GM23338 (cell line): ENCODE measurements around the gene FMN1. TPM values are rescaled to one million over a fixed set of nuclear protein-coding genes. Genes with fewer than 3 reads are reported as not detected.

Experiments used
- ATAC-seq: fragments of 200-7000 bp; cut with Tn5 transposase; 3 replicates; pipeline ENCODE4 v1.9.1; 2020
- DNase-seq: peaks from one replicate; pipeline ENCODE4 v3.0.0-alpha.2; 2015; ENCODE audit warnings: low spot score
- H2AFZ ChIP-seq: fragments of 200-600 bp; sonication (generic); 2 replicates; pipeline ENCODE4 v1.8.0; 2016; ENCODE audit warnings: antibody characterized with exemption, mild to moderate bottlenecking, moderate library complexity
- H3F3A ChIP-seq: fragments of 200-600 bp; sonication (generic); replicated peaks from 2 replicates; pipeline ENCODE4 v1.8.0; 2017; ENCODE audit warnings: antibody characterized with exemption, mixed run types, low read depth
- H3K27ac ChIP-seq: fragments of 200-600 bp; sonication (generic); 2 replicates; pipeline ENCODE4 v1.6.1; 2016; ENCODE audit warnings: low read depth
- H3K27me3 ChIP-seq: fragments of 200-600 bp; sonication (generic); 2 replicates; pipeline ENCODE4 v1.8.0; 2016; ENCODE audit warnings: mild to moderate bottlenecking, mixed run types, moderate library complexity; ENCODE audit not compliant: insufficient read depth
- H3K36me3 ChIP-seq: fragments of 200-600 bp; sonication (generic); 2 replicates; pipeline ENCODE4 v1.8.0; 2016; ENCODE audit warnings: mild to moderate bottlenecking; ENCODE audit not compliant: insufficient read depth
- H3K4me1 ChIP-seq: fragments of 200-600 bp; sonication (generic); 2 replicates; pipeline ENCODE4 v1.8.0; 2016; ENCODE audit warnings: mild to moderate bottlenecking, moderate library complexity; ENCODE audit not compliant: insufficient read depth
- H3K4me2 ChIP-seq: fragments of 200-600 bp; sonication (generic); 2 replicates; pipeline ENCODE4 v1.7.1; 2017; ENCODE audit warnings: mixed run types
- H3K4me3 ChIP-seq: fragments of 200-600 bp; sonication (generic); 2 replicates; pipeline ENCODE4 v1.6.1; 2016; ENCODE audit warnings: mixed run types
- H3K79me2 ChIP-seq: fragments of 200-600 bp; sonication (generic); replicated peaks from 2 replicates; pipeline ENCODE4 v1.8.0; 2017; ENCODE audit warnings: mild to moderate bottlenecking; ENCODE audit not compliant: insufficient read depth
- H3K9me2 ChIP-seq: fragments of 200-600 bp; sonication (generic); 2 replicates; pipeline ENCODE4 v1.8.0; 2017; ENCODE audit not compliant: insufficient read depth
- H4K20me1 ChIP-seq: fragments of 200-600 bp; sonication (generic); replicated peaks from 2 replicates; pipeline ENCODE4 v1.8.0; 2017; ENCODE audit warnings: mild to moderate bottlenecking; ENCODE audit not compliant: insufficient read depth
- H3K27ac Mint-ChIP-seq: 2 replicates; pipeline ENCODE4 v1.8.0; 2020; ENCODE audit warnings: inconsistent platforms, mild to moderate bottlenecking, moderate library complexity, mixed read lengths
- H3K27me3 Mint-ChIP-seq: 3 replicates; pipeline ENCODE4 v1.8.0; 2022; ENCODE audit warnings: low read depth, mild to moderate bottlenecking, moderate library complexity, mixed read lengths, inconsistent platforms; ENCODE audit not compliant: insufficient read depth, poor library complexity
- H3K36me3 Mint-ChIP-seq: 3 replicates; pipeline ENCODE4 v1.8.0; 2021; ENCODE audit warnings: low read depth, mild to moderate bottlenecking, inconsistent platforms, moderate library complexity, mixed read lengths
- H3K4me1 Mint-ChIP-seq: 3 replicates; pipeline ENCODE4 v1.8.0; 2020; ENCODE audit warnings: mild to moderate bottlenecking, inconsistent platforms, mixed read lengths
- H3K4me3 Mint-ChIP-seq: 3 replicates; pipeline ENCODE4 v1.8.0; 2021; ENCODE audit warnings: moderate library complexity, mild to moderate bottlenecking, inconsistent platforms, mixed read lengths
- H3K9me3 Mint-ChIP-seq: 3 replicates; pipeline ENCODE4 v1.8.0; 2020; ENCODE audit warnings: moderate library complexity, mild to moderate bottlenecking, inconsistent platforms, mixed read lengths
- EZH2phosphoT487 ChIP-seq: fragments of 200-600 bp; sonication (generic); IDR thresholded peaks from one replicate; pipeline ENCODE4 v1.8.1; 2018; ENCODE audit warnings: antibody characterized with exemption; ENCODE audit not compliant: unreplicated experiment
- NANOG ChIP-seq: IDR thresholded peaks from 2 replicates; pipeline ENCODE4 v1.6.1; 2016; ENCODE audit warnings: antibody characterized with exemption, borderline replicate concordance
- POLR2AphosphoS5 ChIP-seq: IDR thresholded peaks from 2 replicates; pipeline ENCODE4 v1.6.1; 2016; ENCODE audit warnings: antibody characterized with exemption, low read depth
- STAT1 ChIP-seq: IDR thresholded peaks from one replicate; pipeline ENCODE4 v1.6.1; 2016; ENCODE audit warnings: antibody characterized with exemption; ENCODE audit not compliant: unreplicated experiment
- ZNF114 ChIP-seq: fragments of 250-450 bp; sonication (Bioruptor Pico); IDR thresholded peaks from 2 replicates; pipeline ENCODE4 v1.5.0; 2020; ENCODE audit warnings: mild to moderate bottlenecking, moderate library complexity
- polyA plus RNA-seq: library from polyadenylated mRNA; unstranded; fragments of >200 nt; fragmentation: Nextera tagmentation; extraction: Ambion mirVana; gene quantifications from 2 replicates; pipeline ENCODE4 v1.2.1, GENCODE V29; 2016
- total RNA-seq: library from RNA; depleted of rRNA; stranded (reverse); fragments of >200 nt; shearing (Covaris generic); gene quantifications from 2 replicates; pipeline ENCODE4 v1.2.3, GENCODE V29; 2014
- TF ChIP-seq, protein P1 (sequence below): IDR thresholded peaks from 2 replicates; pipeline ENCODE4 v1.6.1; 2016; ENCODE audit warnings: antibody characterized with exemption
- TF ChIP-seq, protein P2 (sequence below): fragments of 250-450 bp; sonication (Bioruptor Pico); IDR thresholded peaks from 2 replicates; pipeline ENCODE4 v1.5.0; 2020; ENCODE audit warnings: mild to moderate bottlenecking, moderate library complexity

FMN1 gene
- total and polyA plus RNA-seq, 2 experiments from 2014 or later, result 1.2 to 1.6 TPM

GRCh38 chr15:33168444-33168843 is 26.1 kb downstream of the FMN1 start:
- ATAC-seq, result no peak
- Histone ChIP-seq H2AFZ (no peak overlapping the region), H3K36me3 (no peaks in the 10 kb centered on the region), H3K27me3 (no peaks in the 10 kb centered on the region), H3F3A (no peaks in the 10 kb centered on the region), H3K27ac (no peak overlapping the region), H3K4me3 (no peak overlapping the region), H3K4me1 (no peaks in the 10 kb centered on the region), H3K79me2 (no peaks in the 10 kb centered on the region), H4K20me1 (no peaks in the 10 kb centered on the region), H3K9me2 (no peaks in the 10 kb centered on the region), H3K4me2 (no peak overlapping the region)
- H3K27me3 Mint-ChIP-seq, result no peaks in the 10 kb centered on the region
- H3K36me3 Mint-ChIP-seq, result no peaks in the 10 kb centered on the region
- no peaks in the 10 kb centered on the region for H3K4me1 Mint-ChIP-seq
- no peak for DNase-seq
- no peak overlapping the region for H3K4me3 Mint-ChIP-seq
- H3K9me3 Mint-ChIP-seq, result no peaks in the 10 kb centered on the region
- TF ChIP-seq, protein P1, sequence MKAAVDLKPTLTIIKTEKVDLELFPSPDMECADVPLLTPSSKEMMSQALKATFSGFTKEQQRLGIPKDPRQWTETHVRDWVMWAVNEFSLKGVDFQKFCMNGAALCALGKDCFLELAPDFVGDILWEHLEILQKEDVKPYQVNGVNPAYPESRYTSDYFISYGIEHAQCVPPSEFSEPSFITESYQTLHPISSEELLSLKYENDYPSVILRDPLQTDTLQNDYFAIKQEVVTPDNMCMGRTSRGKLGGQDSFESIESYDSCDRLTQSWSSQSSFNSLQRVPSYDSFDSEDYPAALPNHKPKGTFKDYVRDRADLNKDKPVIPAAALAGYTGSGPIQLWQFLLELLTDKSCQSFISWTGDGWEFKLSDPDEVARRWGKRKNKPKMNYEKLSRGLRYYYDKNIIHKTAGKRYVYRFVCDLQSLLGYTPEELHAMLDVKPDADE, result no peak
- no peak for TF ChIP-seq EZH2phosphoT487
- TF ChIP-seq STAT1, result no peak
- TF ChIP-seq ZNF114 (CRISPR knock-in tag), result no peak
- TF ChIP-seq, protein P2, sequence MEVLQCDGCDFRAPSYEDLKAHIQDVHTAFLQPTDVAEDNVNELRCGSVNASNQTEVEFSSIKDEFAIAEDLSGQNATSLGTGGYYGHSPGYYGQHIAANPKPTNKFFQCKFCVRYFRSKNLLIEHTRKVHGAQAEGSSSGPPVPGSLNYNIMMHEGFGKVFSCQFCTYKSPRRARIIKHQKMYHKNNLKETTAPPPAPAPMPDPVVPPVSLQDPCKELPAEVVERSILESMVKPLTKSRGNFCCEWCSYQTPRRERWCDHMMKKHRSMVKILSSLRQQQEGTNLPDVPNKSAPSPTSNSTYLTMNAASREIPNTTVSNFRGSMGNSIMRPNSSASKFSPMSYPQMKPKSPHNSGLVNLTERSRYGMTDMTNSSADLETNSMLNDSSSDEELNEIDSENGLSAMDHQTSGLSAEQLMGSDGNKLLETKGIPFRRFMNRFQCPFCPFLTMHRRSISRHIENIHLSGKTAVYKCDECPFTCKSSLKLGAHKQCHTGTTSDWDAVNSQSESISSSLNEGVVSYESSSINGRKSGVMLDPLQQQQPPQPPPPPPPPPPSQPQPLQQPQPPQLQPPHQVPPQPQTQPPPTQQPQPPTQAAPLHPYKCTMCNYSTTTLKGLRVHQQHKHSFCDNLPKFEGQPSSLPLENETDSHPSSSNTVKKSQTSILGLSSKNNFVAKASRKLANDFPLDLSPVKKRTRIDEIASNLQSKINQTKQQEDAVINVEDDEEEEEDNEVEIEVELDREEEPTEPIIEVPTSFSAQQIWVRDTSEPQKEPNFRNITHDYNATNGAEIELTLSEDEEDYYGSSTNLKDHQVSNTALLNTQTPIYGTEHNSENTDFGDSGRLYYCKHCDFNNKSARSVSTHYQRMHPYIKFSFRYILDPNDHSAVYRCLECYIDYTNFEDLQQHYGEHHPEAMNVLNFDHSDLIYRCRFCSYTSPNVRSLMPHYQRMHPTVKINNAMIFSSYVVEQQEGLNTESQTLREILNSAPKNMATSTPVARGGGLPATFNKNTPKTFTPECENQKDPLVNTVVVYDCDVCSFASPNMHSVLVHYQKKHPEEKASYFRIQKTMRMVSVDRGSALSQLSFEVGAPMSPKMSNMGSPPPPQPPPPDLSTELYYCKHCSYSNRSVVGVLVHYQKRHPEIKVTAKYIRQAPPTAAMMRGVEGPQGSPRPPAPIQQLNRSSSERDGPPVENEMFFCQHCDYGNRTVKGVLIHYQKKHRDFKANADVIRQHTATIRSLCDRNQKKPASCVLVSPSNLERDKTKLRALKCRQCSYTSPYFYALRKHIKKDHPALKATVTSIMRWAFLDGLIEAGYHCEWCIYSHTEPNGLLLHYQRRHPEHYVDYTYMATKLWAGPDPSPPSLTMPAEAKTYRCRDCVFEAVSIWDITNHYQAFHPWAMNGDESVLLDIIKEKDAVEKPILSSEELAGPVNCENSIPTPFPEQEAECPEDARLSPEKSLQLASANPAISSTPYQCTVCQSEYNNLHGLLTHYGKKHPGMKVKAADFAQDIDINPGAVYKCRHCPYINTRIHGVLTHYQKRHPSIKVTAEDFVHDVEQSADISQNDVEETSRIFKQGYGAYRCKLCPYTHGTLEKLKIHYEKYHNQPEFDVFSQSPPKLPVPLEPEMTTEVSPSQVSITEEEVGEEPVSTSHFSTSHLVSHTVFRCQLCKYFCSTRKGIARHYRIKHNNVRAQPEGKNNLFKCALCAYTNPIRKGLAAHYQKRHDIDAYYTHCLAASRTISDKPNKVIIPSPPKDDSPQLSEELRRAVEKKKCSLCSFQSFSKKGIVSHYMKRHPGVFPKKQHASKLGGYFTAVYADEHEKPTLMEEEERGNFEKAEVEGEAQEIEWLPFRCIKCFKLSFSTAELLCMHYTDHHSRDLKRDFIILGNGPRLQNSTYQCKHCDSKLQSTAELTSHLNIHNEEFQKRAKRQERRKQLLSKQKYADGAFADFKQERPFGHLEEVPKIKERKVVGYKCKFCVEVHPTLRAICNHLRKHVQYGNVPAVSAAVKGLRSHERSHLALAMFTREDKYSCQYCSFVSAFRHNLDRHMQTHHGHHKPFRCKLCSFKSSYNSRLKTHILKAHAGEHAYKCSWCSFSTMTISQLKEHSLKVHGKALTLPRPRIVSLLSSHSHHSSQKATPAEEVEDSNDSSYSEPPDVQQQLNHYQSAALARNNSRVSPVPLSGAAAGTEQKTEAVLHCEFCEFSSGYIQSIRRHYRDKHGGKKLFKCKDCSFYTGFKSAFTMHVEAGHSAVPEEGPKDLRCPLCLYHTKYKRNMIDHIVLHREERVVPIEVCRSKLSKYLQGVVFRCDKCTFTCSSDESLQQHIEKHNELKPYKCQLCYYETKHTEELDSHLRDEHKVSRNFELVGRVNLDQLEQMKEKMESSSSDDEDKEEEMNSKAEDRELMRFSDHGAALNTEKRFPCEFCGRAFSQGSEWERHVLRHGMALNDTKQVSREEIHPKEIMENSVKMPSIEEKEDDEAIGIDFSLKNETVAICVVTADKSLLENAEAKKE (CRISPR knock-in tag), result no peak
- no peak for TF ChIP-seq POLR2AphosphoS5
- no peak for TF ChIP-seq NANOG
- H3K27ac Mint-ChIP-seq, result no peak overlapping the region
